ENCODE measurements around the gene KCNH8. TPM values are rescaled to one million over a fixed set of nuclear protein-coding genes. Genes with fewer than 3 reads are reported as not detected.

Gene KCNH8

GRCh38 chr3:19547665-19548464, 399.6 kb downstream of the KCNH8 start:
- H3K4me1 ChIP-seq (ENCODE audit: control insufficient read depth, insufficient read depth, low read length) = no peaks in the 10 kb centered on the region
- H3K9ac ChIP-seq (ENCODE audit: low read depth, low read length) = no peak overlapping the region
- peaks cover 8% of the 10 kb centered on the region for H3K9me3 ChIP-seq (replicated peaks; ENCODE audit: low read length)
- H3K36me3 ChIP-seq (ENCODE audit: insufficient read depth, low read length) = no peaks in the 10 kb centered on the region
- no peaks in the 10 kb centered on the region for H3K27me3 ChIP-seq (ENCODE audit: control insufficient read depth, insufficient read depth, low read length)
- no peak overlapping the region for H3K4me2 ChIP-seq (ENCODE audit: low read length)
- no peak overlapping the region for H3K4me3 ChIP-seq (ENCODE audit: low read length)

GRCh38 chr3:19559724-19560442, 411.6 kb downstream of the KCNH8 start:
- Histone ChIP-seq H3K9me3 (replicated peaks; ENCODE audit: low read length) (peaks cover 2% of the 10 kb centered on the region), H3K27me3 (ENCODE audit: control insufficient read depth, insufficient read depth, low read length) (no peaks in the 10 kb centered on the region), H3K9ac (ENCODE audit: low read depth, low read length) (no peak overlapping the region), H3K4me3 (ENCODE audit: low read length) (no peak overlapping the region), H3K36me3 (ENCODE audit: insufficient read depth, low read length) (no peaks in the 10 kb centered on the region), H3K4me2 (ENCODE audit: low read length) (no peak overlapping the region), H3K4me1 (ENCODE audit: control insufficient read depth, insufficient read depth, low read length) (no peaks in the 10 kb centered on the region)

GRCh38 chr3:19573644-19574043, 425.3 kb downstream of the KCNH8 start:
- no peak overlapping the region for H3K9ac ChIP-seq (ENCODE audit: low read depth, low read length)

GRCh38 chr3:19574268-19574667, 426.0 kb downstream of the KCNH8 start:
- Histone ChIP-seq H3K4me3 (ENCODE audit: low read length) (no peak overlapping the region), H3K9ac (ENCODE audit: low read depth, low read length) (no peak overlapping the region), H3K27me3 (ENCODE audit: control insufficient read depth, insufficient read depth, low read length) (no peaks in the 10 kb centered on the region), H3K9me3 (replicated peaks; ENCODE audit: low read length) (no peaks in the 10 kb centered on the region), H3K36me3 (ENCODE audit: insufficient read depth, low read length) (no peaks in the 10 kb centered on the region), H3K4me2 (ENCODE audit: low read length) (no peak overlapping the region), H3K4me1 (ENCODE audit: control insufficient read depth, insufficient read depth, low read length) (no peaks in the 10 kb centered on the region)

More at GRCh38 chr3:19573644-19574043, 425.3 kb downstream of the KCNH8 start:
- Histone ChIP-seq H3K4me2 (ENCODE audit: low read length) (no peak overlapping the region), H3K4me3 (ENCODE audit: low read length) (no peak overlapping the region), H3K4me1 (ENCODE audit: control insufficient read depth, insufficient read depth, low read length) (no peaks in the 10 kb centered on the region), H3K36me3 (ENCODE audit: insufficient read depth, low read length) (no peaks in the 10 kb centered on the region), H3K27me3 (ENCODE audit: control insufficient read depth, insufficient read depth, low read length) (no peaks in the 10 kb centered on the region), H3K9me3 (replicated peaks; ENCODE audit: low read length) (no peaks in the 10 kb centered on the region)

- Histone ChIP-seq H3K4me1 (ENCODE audit: control insufficient read depth, insufficient read depth, low read length) (no peaks in the 10 kb centered on the region), H3K9me3 (replicated peaks; ENCODE audit: low read length) (peaks cover 8% of the 10 kb centered on the region), H3K4me2 (ENCODE audit: low read length) (no peak overlapping the region), H3K9ac (ENCODE audit: low read depth, low read length) (no peak overlapping the region), H3K36me3 (ENCODE audit: insufficient read depth, low read length) (no peaks in the 10 kb centered on the region), H3K27me3 (ENCODE audit: control insufficient read depth, insufficient read depth, low read length) (no peaks in the 10 kb centered on the region), H3K4me3 (ENCODE audit: low read length) (no peak overlapping the region)
These were observed 428.0 kb downstream of the KCNH8 start for GRCh38 chr3:19576343-19576742.

Small RNA genes within 50 kb of the gene (small RNA-seq; reads per million reads assigned to genes)
- gene MIR4791 = not detected
